ENCODE measurements around the gene TRPV4.

DNA sequence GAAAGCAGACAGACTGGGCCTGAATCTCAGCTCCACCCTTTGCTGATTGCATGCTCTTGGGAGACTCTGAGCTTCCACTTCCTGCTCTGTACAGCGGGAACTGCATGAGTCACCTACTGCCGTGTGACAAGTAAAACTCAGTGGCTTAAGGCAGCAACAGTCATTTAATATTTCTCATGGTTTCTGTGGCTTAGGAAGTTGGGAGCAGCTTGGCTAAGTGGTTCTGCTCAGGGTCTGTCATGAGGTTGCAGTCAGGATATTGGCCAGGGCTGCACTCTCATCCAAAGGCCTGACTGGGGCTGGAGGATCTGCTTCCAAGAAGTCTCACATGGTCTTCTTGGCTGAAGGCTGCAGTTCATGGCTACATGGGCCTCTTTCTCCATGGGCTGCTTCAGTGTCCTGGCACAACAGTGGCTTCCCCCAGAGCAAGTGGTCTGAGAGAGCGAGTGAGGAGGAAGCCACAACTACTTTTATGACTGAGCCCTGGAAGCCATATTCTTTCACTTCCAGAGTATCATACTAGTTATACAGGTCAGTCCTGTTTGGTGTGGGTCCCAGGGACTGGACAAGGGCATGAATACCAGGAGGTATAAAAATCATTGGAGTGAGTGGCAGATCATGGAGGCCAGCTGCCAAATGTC is 69.9 kb downstream of the TRPV4 start:
- TF ChIP-seq CTCF (IDR thresholded peaks at IDR 0.05; ENCODE audit: insufficient read depth, low read depth, low read length) (no peak), EZH2 (IDR thresholded peaks at IDR 0.05; ENCODE audit: insufficient read depth, low read length) (no peak)

Measured in astrocyte (in vitro differentiated cells and primary cell).